IMR-90 (cell line): ENCODE measurements around the gene KRTAP10-9.

Experiments
- CEBPB ChIP-seq: IDR thresholded peaks from 2 replicates; pipeline ENCODE4 v1.6.1; 2012; ENCODE audit warnings: low read depth, low read length, improper control_type of control experiment
- CHD1 ChIP-seq: IDR thresholded peaks from 2 replicates; pipeline ENCODE4 v1.6.1; 2012; ENCODE audit warnings: low read depth, low read length, improper control_type of control experiment
- CTCF ChIP-seq: conservative IDR thresholded peaks from 2 replicates; pipeline ENCODE4 v1.5.1; 2012; ENCODE audit warnings: mild to moderate bottlenecking, low read depth, low read length, improper control_type of control experiment
- ELK1 ChIP-seq: fragments of 150-350 bp; IDR thresholded peaks from 2 replicates; pipeline ENCODE4 v1.6.1; 2016; ENCODE audit warnings: low read depth, mild to moderate bottlenecking, low read length, moderate library complexity, borderline replicate concordance
- FOS ChIP-seq: fragments of 150-350 bp; IDR thresholded peaks from 2 replicates; pipeline ENCODE4 v1.6.1; 2016; ENCODE audit warnings: low read depth, low read length
- MXI1 ChIP-seq: IDR thresholded peaks from 2 replicates; pipeline ENCODE4 v1.6.1; 2012; ENCODE audit warnings: low read depth, mild to moderate bottlenecking, low read length, moderate library complexity, borderline replicate concordance
- POLR2A ChIP-seq: IDR thresholded peaks from 2 replicates; pipeline ENCODE4 v1.6.1; 2012; ENCODE audit warnings: mild to moderate bottlenecking, low read depth, low read length
- RAD21 ChIP-seq: IDR thresholded peaks from 2 replicates; pipeline ENCODE4 v1.6.1; 2012; ENCODE audit warnings: low read length, improper control_type of control experiment
- RCOR1 ChIP-seq: IDR thresholded peaks from 2 replicates; pipeline ENCODE4 v1.6.1; 2012; ENCODE audit warnings: mild to moderate bottlenecking, low read length, improper control_type of control experiment; ENCODE audit not compliant: insufficient replicate concordance
- RFX5 ChIP-seq: IDR thresholded peaks from 2 replicates; pipeline ENCODE4 v1.8.0; 2012; ENCODE audit warnings: low read depth, mild to moderate bottlenecking, low read length, moderate library complexity
- SMC3 ChIP-seq: fragments of 150-350 bp; IDR thresholded peaks from 2 replicates; pipeline ENCODE4 v1.6.1; 2016; ENCODE audit warnings: low read depth, mild to moderate bottlenecking, antibody characterized with exemption, low read length, moderate library complexity
- USF2 ChIP-seq: fragments of 150-350 bp; IDR thresholded peaks from 2 replicates; pipeline ENCODE4 v1.6.1; 2017; ENCODE audit warnings: mild to moderate bottlenecking, antibody characterized with exemption, low read length, low read depth

GRCh38 chr21:44657635-44658540 is 31.0 kb downstream of the KRTAP10-9 start, which contains the start of gene KRTAP12-3:
- TF ChIP-seq FOS = no peak
- TF ChIP-seq POLR2A = no peak
- TF ChIP-seq CEBPB = no peak
- TF ChIP-seq CTCF = no peak
- TF ChIP-seq SMC3 = no peak
- no peak for TF ChIP-seq ELK1
- TF ChIP-seq MXI1 = no peak
- TF ChIP-seq RAD21 = no peak
- TF ChIP-seq USF2 = no peak
- no peak for TF ChIP-seq CHD1
- TF ChIP-seq RCOR1 = no peak
- no peak for TF ChIP-seq RFX5
